ENCODE results near the gene YEATS2. TPM values are rescaled to one million over a fixed set of nuclear protein-coding genes. Genes with fewer than 3 reads are reported as not detected.

Gene YEATS2
- polyA plus RNA-seq, 1 donor (not counting 4 experiments of a cell fraction or from before 2014, with no cell fraction given) = 21.7 TPM

DNA sequence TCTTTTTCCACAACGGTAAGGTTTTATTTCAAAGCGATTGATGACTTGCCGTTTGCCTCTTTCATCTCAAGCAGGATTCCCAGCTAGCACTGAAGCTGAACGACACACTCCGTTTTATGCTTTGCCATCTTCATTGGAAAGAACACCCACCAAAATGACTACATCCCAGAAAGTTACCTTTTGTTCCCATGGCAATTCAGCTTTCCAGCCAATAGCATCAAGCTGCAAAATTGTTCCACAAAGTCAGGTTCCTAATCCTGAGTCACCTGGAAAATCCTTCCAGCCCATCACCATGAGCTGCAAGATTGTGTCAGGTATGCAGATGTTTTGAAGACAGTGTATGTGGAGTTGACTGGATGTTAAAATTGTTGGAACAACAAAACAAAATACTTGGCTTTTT, 56.5 kb downstream of the YEATS2 start:
- Histone ChIP-seq H3K9me1 (ENCODE audit: control insufficient read depth, extremely low read depth, insufficient read depth, low read length) (no peaks in the 10 kb centered on the region), H3K4me3 (ENCODE audit: control insufficient read depth in 2 of 3, extremely low read depth in 1 of 3, insufficient read depth in 2 of 3, low read depth in 1 of 3, low read length in 3 of 3) (no peak overlapping the region), H3K79me2 (ENCODE audit: control insufficient read depth, insufficient read depth, low read length) (no peaks in the 10 kb centered on the region), H3K36me3 (ENCODE audit: control insufficient read depth in 2 of 2, extremely low read depth in 1 of 2, insufficient read depth in 2 of 2, low read length in 2 of 2) (peaks cover 15 to 21% of the 10 kb centered on the region in 2 experiments), H3K9me3 (ENCODE audit: control insufficient read depth, low read depth, low read length) (no peaks in the 10 kb centered on the region), H3K27me3 (ENCODE audit: control insufficient read depth, extremely low read depth, insufficient read depth, low read length) (no peaks in the 10 kb centered on the region), H3K9ac (ENCODE audit: control insufficient read depth, extremely low read depth, insufficient read depth, low read length) (no peak overlapping the region), H2AFZ (ENCODE audit: control insufficient read depth, low read length) (no peak overlapping the region), H3K27ac (ENCODE audit: control insufficient read depth, insufficient read depth, low read length) (no peak overlapping the region), H3K4me2 (ENCODE audit: control insufficient read depth, extremely low read depth, insufficient read depth, low read depth, low read length) (no peak overlapping the region), H4K20me1 (ENCODE audit: control insufficient read depth, extremely low read depth, insufficient read depth, low read length) (no peaks in the 10 kb centered on the region), H3K4me1 (ENCODE audit: control insufficient read depth, extremely low read depth, insufficient read depth, low read length) (no peaks in the 10 kb centered on the region)
- FAIRE-seq (no peak), DNase-seq (ENCODE audit: low read depth, low spot score) (no peak)
- dilution Hi-C loops (cut with MboI; ENCODE audit: extremely low pct_ligation_motif_present, low sequenced_read_pairs) = no loop called here
- TF ChIP-seq EZH2 (IDR thresholded peaks at IDR 0.05; ENCODE audit: low read length) = no peak
- TF ChIP-seq, protein P1, sequence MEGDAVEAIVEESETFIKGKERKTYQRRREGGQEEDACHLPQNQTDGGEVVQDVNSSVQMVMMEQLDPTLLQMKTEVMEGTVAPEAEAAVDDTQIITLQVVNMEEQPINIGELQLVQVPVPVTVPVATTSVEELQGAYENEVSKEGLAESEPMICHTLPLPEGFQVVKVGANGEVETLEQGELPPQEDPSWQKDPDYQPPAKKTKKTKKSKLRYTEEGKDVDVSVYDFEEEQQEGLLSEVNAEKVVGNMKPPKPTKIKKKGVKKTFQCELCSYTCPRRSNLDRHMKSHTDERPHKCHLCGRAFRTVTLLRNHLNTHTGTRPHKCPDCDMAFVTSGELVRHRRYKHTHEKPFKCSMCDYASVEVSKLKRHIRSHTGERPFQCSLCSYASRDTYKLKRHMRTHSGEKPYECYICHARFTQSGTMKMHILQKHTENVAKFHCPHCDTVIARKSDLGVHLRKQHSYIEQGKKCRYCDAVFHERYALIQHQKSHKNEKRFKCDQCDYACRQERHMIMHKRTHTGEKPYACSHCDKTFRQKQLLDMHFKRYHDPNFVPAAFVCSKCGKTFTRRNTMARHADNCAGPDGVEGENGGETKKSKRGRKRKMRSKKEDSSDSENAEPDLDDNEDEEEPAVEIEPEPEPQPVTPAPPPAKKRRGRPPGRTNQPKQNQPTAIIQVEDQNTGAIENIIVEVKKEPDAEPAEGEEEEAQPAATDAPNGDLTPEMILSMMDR (optimal IDR thresholded peaks at IDR 0.05 in 1 of 3, IDR thresholded peaks at IDR 0.05 in 1 of 3, conservative IDR thresholded peaks at IDR 0.05 in 1 of 3; ENCODE audit: extremely low read depth in 1 of 3, insufficient read depth in 2 of 3, low read length in 3 of 3) = no peak

GRCh38 chr3:183762304-183762703, 64.7 kb downstream of the YEATS2 start:
- TF ChIP-seq, protein P1 (optimal IDR thresholded peaks at IDR 0.05 in 1 of 3, IDR thresholded peaks at IDR 0.05 in 1 of 3, conservative IDR thresholded peaks at IDR 0.05 in 1 of 3; ENCODE audit: extremely low read depth in 1 of 3, insufficient read depth in 2 of 3, low read length in 3 of 3) = no peak
- no peak for TF ChIP-seq EZH2 (IDR thresholded peaks at IDR 0.05; ENCODE audit: low read length)
- Histone ChIP-seq H3K27ac (ENCODE audit: control insufficient read depth, insufficient read depth, low read length) (no peak overlapping the region), H3K79me2 (ENCODE audit: control insufficient read depth, insufficient read depth, low read length) (no peaks in the 10 kb centered on the region), H3K4me2 (ENCODE audit: control insufficient read depth, extremely low read depth, insufficient read depth, low read depth, low read length) (no peak overlapping the region), H3K36me3 (ENCODE audit: control insufficient read depth in 2 of 2, extremely low read depth in 1 of 2, insufficient read depth in 2 of 2, low read length in 2 of 2) (peaks cover 7 to 19% of the 10 kb centered on the region in 2 experiments), H4K20me1 (ENCODE audit: control insufficient read depth, extremely low read depth, insufficient read depth, low read length) (no peaks in the 10 kb centered on the region), H3K9me3 (ENCODE audit: control insufficient read depth, low read depth, low read length) (no peaks in the 10 kb centered on the region), H3K4me1 (ENCODE audit: control insufficient read depth, extremely low read depth, insufficient read depth, low read length) (no peaks in the 10 kb centered on the region), H3K9ac (ENCODE audit: control insufficient read depth, extremely low read depth, insufficient read depth, low read length) (no peak overlapping the region), H2AFZ (ENCODE audit: control insufficient read depth, low read length) (no peak overlapping the region), H3K9me1 (ENCODE audit: control insufficient read depth, extremely low read depth, insufficient read depth, low read length) (no peaks in the 10 kb centered on the region), H3K27me3 (ENCODE audit: control insufficient read depth, extremely low read depth, insufficient read depth, low read length) (no peaks in the 10 kb centered on the region), H3K4me3 (ENCODE audit: control insufficient read depth in 2 of 3, extremely low read depth in 1 of 3, insufficient read depth in 2 of 3, low read depth in 1 of 3, low read length in 3 of 3) (no peak overlapping the region)
- FAIRE-seq = no peak
- dilution Hi-C loops (cut with MboI; ENCODE audit: extremely low pct_ligation_motif_present, low sequenced_read_pairs) = no loop called here
- DNase-seq (ENCODE audit: low read depth, low spot score) = no peak
